ENCODE data around the gene SULT1A1.

SULT1A1 gene

DNA sequence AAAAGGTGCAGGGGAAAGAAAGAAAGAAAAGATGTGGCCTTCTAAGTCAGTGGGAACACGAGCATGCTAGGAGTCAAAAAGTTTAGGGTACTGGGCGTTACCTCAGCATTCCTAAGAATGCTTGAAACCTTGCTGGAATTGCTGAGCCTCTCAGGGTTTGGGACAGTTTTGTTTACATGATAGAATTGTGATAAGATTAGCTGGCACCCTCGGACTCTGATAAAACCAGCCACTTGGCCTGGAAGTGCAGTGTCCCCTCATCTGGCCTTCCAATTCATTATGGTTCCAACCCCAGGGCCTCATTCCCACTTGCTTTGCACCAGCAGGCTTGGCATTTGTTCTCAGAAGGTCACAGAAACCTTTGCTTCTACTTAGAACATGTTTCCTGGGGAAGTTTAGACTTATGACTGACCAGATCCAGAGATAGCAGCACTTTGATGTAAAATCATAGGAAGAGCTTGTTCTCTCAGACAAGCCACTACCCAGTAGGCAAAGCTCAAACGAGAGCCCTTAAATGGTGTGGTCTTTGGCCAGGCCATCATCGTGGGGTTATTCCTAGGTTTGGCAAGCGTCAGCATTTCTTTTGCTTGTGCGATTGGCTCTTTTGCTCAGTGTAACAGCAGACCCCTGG is 48.2 kb downstream of the SULT1A1 start:
- no peak for DNase-seq (ENCODE audit: low read depth, low spot score)

DNA sequence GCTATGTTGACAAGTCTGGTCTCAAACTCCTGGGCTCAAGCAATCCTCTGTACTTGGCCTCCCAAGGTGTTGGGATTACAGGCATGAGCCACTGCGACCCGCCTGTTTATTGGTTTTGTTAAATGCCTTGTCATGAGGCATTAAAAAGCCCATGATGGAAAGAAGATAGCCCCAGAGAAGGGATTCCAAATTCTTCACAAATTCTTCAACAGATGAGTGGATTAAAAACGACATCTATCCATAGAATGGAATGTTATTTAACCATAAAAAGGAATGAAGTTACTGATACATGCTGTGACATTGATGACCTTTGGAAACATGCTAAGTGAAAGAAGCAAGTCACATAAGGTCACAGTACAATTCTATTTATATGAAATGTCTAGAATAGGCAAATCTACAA is 51.4 kb downstream of the SULT1A1 start:
- no peak for DNase-seq (ENCODE audit: low read depth, low spot score)

DNA sequence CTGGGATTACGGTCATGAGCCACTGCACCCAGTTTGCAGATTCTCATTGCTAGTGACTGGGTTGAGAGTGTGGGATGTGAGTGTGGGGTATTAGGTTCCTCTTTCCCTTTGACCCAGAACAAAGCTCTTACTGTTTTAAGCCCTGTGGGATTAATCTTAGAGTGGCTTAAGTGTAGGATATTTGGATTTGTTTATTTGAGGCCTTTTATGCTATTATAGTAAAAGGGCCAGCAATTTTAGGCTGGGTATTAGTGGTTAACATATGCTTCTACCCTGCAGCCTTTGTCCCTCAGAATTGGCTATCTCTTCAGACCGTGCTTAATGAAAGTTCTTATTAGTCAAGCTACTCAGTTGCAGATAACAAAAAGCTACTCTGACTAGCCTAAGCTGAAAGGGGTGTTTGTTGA is 52.9 kb downstream of the SULT1A1 start:
- no peak for DNase-seq (ENCODE audit: low read depth, low spot score)

DNA sequence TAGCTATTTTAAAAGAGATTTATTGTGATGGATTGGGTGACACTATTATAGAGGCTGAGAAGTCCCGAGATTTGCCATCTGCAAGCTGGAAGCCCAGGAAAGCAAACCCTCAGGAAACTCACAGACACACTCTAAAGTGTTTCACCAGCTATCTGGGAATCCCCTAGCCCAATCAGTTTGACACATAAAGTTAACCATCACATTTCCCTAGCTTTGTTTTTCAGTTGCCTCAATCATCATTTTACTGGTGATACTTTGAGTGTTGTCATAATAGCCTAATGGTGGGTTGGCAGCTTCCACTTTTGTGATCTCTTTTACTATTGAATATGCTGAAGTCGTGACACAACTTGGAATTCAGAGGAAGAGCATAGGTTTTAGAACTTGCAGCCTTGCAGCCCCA is 54.3 kb downstream of the SULT1A1 start:
- DNase-seq (ENCODE audit: low read depth, low spot score): no peak
